Head of caudate nucleus (tissue), 42 donors: Measurements from ENCODE around the gene NUP88.

Experiments used
- DNase-seq, 42 donors: peaks; one replicate each; pipeline versions ENCODE4 v3.0.0 to v3.0.0-alpha.2; 2020 to 2021; ENCODE audit warnings: mixed read lengths in 7 of 42
- intact Hi-C: fragments of 100-400 bp; cut with DNase I; formaldehyde crosslinking; loops from one replicate; pipeline ENCODE4 v1.15.0; 2022

Gene NUP88

GRCh38 chr17:5424909-5425308, 5.4 kb upstream of the NUP88 start:
- intact Hi-C loops, result no loop called here
- no peak for DNase-seq

GRCh38 chr17:5422505-5422904, 3.0 kb upstream of the NUP88 start:
- intact Hi-C loops, result no loop called here

GRCh38 chr17:5419959-5420653, 644 bp upstream of the NUP88 start, which contains the start of gene RPAIN:
RPAIN (plus strand) TSS chr17:5420182; CDS start chr17:5420211, 29 bp downstream.
- intact Hi-C loops, result no loop called here
- DNase-seq, result peak; percentile 89 to 97 (median 93)

More at GRCh38 chr17:5422505-5422904, 3.0 kb upstream of the NUP88 start:
- no peak for DNase-seq

- intact Hi-C loops, result no loop called here
- DNase-seq, result peak in 23 of 42 donors; percentile 14 to 68 (median 32)
These were observed 555 bp downstream of the NUP88 start for GRCh38 chr17:5418858-5419355.

GRCh38 chr17:5416901-5417300, 2.6 kb downstream of the NUP88 start:
- no peak for DNase-seq

GRCh38 chr17:5413682-5414081, 5.8 kb downstream of the NUP88 start:
- intact Hi-C loops, result no loop called here
- peak in 8 of 42 donors; percentile 10 to 64 (median 35) for DNase-seq

More at GRCh38 chr17:5416901-5417300, 2.6 kb downstream of the NUP88 start:
- intact Hi-C loops, result no loop called here

DNA sequence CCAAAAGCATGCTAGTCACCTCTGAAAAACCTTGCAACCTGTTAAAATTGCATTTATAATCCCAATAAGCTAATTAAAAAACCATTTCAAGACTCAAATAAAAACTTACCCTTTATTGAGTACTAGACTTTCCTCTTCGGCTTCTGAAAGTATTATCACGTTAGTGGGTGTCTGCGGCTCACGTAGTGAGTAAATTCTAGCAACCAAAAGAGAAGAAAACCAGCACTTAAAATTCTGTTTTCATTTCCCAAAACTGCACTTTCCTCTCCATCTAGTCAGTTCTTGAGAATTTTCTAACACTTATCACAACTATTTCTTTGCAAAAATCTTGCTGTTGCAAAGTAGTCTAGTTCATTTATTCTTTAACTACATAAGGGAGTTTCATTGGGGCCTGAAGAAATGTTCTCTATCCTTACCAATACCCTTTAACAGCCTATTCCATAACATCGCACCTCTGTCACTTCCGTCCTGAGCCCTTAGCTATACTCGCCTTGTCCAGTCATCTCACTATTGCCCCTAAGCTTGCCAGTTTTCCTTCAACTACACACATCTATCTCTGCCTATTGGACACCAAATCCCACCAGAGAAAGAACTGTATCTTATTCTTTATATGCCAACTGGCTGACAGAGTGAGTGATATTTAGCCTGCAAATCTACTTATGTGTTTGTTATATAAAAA, 8.7 kb downstream of the NUP88 start:
- intact Hi-C loops, result no loop called here

DNA sequence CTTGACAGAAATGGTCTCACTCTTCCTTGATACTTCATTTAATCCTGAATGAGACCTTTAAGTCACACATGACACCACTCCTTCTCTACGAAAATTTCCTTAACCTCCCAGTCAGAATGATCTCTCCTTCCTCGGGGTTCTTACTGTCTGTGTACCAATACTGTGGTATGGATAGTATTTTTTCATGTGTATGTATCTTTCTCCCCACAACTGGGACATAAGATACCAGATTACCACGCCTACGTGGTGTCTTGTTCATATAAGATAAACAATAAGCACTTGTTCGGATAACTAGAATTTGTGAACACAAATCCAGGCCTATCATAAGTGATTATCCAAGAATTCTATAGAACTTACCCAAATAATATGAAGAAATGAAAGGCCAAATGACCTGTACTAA, 11.3 kb downstream of the NUP88 start:
- no peak for DNase-seq
- intact Hi-C loops, result no loop called here

More for the DNA sequence above, 8.7 kb downstream of the NUP88 start:
- DNase-seq, result no peak

DNA sequence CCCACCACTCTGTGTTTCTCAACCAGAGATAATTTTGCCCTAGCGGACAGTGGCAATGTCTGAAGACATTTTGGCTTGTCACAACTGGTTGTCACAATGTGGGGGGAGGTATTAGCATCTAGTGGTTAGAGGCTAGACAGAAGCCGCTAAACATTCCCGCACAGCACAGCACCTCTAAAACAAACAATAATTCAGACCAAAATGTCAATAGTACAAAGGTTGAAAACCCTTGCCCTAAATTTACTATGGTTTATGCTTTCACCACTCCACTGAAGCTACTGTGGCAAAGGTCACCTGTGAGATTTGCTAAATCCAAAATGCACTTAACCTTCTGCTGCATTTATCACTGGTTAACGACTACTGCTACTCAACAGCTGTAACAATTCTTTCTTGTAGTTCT, 14.1 kb downstream of the NUP88 start:
- intact Hi-C loops, result no loop called here
- DNase-seq, result no peak

- DNase-seq, result no peak
- intact Hi-C loops, result no loop called here
These were observed 19.7 kb downstream of the NUP88 start for GRCh38 chr17:5399767-5400166.

DNA sequence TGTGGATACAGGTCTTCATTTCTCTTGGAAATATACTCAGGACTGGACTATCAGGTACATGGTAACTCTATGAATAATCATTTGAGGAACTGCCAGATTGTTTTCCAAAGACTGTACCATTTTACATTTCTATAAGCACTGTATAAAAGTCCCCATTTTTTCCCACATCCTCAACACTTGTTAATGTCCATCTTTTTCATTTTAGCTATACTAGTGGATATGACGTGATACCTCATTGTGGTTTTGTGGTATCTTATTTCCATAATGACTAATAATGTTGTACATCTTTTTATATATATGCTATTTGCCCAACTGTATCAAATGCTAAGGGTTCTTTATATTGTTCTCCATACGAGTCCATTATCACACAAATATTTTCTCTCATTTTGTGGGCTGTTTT, 22.9 kb downstream of the NUP88 start:
- intact Hi-C loops, result no loop called here
- DNase-seq, result no peak

DNA sequence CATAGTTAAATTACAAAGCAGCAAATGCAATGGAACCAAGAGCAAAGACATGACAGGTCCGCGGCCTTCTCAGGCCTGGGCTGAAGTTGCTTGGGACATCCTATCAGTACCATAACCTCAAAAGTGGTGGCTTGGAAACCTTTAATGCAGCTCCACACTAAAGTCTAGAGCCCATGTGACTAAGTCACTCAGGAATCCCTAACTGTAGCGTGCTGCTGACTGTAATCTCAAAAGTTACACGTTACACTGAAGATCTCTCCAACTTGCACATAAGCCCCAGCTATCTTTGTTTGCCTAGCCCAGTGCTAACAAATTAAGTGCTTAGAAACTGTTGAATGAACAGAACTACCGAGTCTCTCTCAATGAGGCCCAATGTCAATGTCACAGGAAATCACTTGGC, 27.8 kb downstream of the NUP88 start:
- intact Hi-C loops, result no loop called here
- DNase-seq, result no peak

- intact Hi-C loops, result no loop called here
These were observed 37.9 kb downstream of the NUP88 start for GRCh38 chr17:5381542-5381941.

GRCh38 chr17:5380491-5381135, 38.8 kb downstream of the NUP88 start:
- DNase-seq, result no peak
- intact Hi-C loops, result no loop called here

More at GRCh38 chr17:5381542-5381941, 37.9 kb downstream of the NUP88 start:
- DNase-seq, result no peak

DNA sequence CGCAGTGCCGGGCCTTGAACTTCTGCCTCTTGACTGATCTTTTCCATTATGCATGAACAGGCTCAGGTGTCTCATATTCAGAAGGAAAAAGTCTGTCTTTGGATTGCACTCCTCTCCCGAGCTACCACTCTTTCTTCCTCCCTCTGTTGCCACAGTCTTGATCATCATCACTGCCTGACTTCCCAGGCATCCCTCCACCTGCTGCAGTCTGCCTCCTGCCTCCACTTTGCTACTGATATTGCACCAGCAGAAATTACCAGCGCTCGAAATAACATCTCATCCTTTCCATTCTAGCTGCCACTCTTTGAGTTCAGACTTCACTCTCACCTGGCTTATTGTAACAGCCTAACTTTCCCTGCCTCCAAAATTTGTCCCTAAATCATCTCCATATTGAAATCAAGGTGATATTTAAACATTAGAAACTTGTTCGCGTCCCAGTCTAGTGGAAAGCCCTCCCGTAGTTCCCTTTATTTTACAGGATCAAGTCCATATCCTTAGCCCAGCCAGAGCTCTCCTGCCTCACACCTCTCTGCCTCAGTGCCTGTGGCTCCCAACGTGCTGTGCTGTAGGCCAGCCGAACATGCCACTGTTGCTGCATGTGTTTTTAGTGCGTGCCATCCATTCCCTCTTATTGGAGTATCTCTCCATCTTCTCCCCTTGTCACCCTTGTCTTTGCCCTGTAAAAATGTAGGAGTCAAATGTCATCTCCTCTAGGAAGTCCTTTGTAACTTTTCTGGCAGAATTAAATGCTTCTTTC, 39.9 kb downstream of the NUP88 start:
- DNase-seq, result peak in 15 of 42 donors; percentile 11 to 69 (median 29)
- intact Hi-C loops, result no loop called here

DNA sequence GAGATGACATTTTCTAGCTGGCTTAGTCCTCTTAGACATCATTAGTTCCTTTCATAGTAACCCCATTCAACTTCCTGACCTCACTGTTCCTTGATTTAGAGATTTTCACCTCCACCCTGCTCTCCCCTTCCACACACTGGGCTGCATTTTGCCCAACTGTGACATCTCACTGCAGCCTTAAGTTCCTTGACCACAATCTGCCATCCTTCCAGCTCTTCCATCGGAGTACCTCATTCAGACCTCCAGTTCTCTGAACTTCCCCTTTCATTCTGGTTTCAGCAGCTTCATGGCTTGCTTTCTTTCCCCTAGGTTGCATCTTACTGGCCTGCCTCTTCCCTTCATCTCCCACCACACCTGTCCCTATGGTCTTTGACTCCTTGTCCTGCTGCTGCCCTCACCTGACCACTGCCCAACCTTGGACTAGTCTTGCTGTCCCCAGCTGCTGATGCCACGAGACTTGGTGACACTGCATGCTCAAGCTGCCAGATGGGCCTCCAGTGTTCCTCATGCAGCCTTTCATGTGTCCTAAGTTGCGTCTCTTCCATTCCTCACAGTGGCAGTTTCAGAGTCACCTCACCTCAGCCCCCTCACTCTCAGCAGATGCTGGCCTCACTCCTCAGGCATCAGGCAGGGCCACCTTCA, 40.8 kb downstream of the NUP88 start:
- intact Hi-C loops, result no loop called here
- no peak for DNase-seq

DNA sequence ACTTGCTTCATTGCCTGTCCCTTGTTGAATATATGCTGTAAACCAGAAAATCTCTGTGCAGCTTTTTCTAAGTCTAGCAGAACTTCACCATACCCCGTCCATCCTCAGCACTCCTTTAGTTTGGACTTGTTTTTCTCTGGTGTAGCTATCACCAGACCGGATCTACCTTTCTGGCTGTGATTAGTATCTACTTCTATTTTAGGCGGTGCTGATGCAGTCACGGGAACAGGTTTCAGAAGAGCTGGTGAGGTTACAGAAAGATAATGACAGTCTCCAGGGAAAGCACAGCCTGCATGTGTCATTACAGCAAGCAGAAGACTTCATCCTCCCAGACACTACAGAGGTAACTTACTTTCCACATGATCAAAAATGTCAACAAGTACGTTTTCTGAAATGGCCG, 46.4 kb downstream of the NUP88 start:
- intact Hi-C loops, result no loop called here
- peak in 26 of 42 donors; percentile 11 to 79 (median 42) for DNase-seq

DNA sequence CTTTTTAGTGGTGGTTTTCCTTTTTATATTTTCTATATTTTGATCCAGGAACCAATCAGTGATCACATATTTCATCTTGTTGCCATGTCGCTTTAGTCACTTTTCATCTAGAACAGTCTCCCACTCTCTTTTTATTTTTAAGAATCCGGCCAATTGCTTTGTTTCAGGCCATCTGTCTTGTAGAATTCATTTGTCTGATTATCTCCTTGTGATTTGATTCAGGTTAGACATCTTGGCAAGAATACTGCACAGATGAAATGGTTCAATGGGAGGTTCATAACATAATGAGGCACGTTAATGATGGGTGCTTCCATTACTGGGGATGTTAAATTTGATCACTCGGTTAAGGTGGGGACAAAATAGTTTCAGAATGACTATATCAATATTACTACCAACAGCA, 49.1 kb downstream of the NUP88 start:
- intact Hi-C loops, result no loop called here
- no peak for DNase-seq

DNA sequence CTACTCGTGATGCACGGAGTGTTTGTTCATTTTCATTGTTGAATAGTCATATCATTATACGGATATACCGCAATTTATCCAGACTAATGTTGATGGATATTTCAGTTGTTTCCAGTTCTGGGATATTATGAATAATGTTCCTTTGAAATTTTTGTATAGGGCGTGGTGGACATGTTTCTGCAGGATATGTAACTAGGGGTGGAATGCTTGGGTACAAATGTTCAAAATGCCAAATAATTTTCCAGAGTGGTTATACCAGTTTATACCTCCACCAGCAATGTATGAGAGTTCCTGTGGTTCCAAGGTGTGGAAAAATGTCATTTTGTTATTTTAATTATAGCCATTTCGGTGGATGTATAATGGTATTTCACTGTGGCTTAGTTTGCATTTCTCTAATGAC, 53.6 kb downstream of the NUP88 start:
- DNase-seq, result no peak
- intact Hi-C loops, result no loop called here
